HG03280 (cell line): ENCODE measurements around the gene CHST9.
"Not testable (repeated sequence)": the region's sequence is repeated elsewhere in the genome, so short reads cannot be mapped to it uniquely, and the experiment has no call there.

Source experiments
- ATAC-seq: cut with Tn5 transposase; IDR thresholded peaks from one replicate; pipeline ENCODE4 v1.9.1; 2021; ENCODE audit warnings: mild to moderate bottlenecking, moderate library complexity; ENCODE audit not compliant: unreplicated experiment

The CHST9 gene, protein sequence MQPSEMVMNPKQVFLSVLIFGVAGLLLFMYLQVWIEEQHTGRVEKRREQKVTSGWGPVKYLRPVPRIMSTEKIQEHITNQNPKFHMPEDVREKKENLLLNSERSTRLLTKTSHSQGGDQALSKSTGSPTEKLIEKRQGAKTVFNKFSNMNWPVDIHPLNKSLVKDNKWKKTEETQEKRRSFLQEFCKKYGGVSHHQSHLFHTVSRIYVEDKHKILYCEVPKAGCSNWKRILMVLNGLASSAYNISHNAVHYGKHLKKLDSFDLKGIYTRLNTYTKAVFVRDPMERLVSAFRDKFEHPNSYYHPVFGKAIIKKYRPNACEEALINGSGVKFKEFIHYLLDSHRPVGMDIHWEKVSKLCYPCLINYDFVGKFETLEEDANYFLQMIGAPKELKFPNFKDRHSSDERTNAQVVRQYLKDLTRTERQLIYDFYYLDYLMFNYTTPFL

DNA sequence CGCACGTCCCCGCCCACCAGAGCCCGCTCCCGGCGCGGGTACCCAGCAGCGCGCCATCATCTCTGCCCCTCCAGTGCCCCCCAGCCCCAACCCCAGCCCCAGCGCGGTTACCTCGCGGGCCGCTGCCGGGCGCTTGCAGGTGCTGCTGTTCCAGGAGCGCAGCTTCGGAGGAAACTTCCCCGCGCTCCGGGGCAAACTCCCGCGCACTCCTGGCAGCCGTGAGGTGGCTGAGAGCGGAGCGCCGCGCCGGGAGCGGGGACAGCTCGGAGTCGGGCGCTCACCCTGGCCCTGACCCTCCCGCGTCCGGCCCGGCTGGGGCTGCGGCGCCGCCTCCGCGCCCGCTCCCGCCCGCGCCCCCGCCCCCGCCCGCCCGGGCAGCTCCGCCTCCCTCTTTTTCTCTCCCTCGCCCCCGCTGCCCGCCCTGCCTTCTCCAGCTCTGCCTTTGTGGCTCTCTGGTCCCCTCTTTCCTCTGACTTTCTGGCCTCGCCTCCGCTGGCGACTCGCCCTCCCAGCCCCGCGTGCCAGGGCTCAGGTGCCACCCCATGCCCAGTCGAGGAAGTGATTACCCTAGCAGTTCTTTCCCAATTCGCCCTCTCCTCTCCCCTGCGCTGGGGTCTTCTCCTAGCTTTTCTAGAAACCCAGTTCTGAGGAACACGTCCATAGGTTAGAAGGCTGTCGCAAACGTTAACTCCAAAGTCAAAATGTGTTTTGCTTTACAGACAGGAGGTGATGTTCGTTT is at the start of gene CHST9:
Gene CHST9, minus strand, starts transcription at position 284 of the 739 bp plus-strand sequence. CDS start 42,499 bp downstream, outside the sequence.
- no peak for ATAC-seq

DNA sequence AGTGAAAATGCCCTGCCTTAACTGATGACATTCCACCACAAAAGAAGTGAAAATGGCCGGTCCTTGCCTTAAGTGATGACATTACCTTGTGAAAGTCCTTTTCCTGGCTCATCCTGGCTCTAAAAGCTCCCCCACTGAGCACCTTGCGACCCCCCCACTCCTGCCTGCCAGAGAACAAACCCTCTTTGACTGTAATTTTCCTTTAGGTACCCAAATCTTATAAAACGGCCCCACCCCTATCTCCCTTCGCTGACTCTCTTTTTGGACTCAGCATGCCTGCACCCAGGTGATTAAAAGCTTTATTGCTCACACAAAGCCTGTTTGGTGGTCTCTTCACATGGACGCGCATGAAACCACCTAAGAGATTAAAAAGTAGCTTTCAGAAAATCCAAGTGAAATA is 47.2 kb upstream of the CHST9 start:
- ATAC-seq = not testable (repeated sequence)

DNA sequence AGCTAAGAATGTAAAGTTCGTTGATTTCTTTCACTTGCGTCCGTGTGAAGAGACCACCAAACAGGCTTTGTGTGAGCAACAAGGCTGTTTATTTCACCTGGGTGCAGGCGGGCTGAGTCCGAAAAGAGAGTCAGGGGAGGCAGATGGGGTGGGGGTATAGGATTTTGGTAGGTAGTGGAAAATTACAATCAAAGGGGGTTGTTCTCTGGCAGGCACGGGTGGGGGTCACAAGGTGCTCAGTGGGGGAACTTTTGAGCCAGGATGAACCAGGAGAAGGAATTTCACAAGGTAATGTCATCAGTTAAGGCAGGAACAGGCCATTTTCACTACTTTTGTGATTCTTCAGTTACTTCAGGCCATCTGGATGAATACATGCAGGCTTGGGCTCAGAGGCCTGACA is 46.6 kb upstream of the CHST9 start:
- ATAC-seq = not testable (repeated sequence)

DNA sequence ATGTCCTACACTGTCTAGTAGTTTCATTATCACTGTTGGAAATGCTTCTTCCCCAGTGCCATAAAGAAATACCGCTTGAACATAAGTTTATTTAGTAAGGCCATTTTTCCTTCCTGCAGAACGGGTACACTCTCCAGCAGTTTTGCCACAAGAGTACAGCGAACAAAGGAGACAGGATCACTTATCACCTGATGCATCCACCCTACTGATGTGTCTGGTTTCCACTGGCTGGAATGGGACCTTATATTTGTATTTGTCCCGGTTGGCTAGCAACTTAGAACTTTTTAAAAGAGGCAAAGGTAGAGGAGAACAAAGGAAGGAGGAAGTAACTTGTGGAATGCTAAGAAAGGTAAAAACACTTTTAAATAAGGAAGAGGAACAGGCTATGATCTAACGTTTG is 46.1 kb upstream of the CHST9 start:
- not testable (repeated sequence) for ATAC-seq

DNA sequence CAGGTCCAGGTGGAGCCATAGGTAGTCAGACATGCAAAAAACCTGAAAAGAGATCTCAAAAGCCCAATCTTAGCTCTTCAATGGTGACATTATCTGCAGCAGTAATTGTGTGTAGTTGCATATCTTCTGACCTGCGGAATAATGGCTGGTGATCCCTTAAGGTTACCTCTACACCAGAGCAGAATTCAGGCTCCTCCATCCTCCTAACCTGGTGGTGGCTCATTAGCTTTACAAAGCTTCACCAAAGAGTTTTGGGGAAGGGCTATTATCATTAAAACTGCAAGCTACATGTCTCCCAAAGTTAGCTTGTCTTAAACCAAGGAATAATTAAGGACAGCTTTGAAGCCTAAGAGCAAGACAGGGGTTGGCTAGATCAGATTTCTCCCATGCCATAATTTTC is 42.6 kb upstream of the CHST9 start:
- no peak for ATAC-seq

DNA sequence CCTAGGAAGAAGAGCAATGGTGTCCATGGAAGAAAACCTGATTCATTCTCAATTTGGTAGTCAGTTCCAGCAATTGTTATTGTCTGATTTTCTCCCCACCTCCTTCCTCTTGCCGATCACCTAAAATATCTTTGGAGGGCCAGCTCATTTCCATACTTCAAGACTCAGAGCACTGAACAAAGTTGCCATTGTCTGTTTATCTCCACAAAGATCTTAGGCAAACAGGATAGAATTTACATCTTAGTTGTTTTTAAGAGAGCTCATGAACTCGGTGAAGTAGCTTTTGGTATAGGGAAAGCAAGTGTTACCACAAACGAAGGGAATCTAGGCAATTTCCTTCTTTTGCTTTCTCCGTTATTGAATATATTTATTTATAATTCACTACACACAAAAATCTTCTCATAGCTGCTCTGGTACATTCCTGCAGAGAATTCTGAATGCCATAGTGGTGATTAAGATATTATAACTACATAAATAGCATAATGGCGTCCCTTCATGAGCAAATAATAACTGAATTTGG is 41.5 kb upstream of the CHST9 start:
- ATAC-seq = no peak

DNA sequence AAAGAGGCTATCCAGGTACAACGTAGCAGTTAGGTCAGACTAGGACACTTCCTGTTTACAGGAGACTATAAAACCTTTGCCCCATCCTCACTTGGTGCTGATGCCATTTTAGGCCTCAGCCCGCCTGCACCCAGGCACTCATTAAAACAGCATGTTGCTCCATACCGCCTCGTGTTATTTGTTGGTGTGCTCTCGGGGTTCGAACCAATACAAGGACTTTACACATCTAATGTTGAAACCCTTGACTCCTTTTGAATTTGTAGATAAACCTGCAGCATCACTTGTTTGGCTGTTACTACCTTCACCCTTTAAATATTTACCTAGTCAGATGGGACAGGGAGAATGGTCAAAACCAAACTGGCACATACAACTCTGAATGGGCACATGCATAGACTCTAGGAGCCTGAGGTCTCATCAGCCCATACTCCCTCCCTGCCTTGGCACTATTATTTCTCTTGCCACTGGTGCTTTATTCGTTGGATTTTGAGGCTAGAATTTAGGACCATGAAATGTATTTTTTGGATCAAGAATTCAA is 40.9 kb upstream of the CHST9 start:
- no peak for ATAC-seq

DNA sequence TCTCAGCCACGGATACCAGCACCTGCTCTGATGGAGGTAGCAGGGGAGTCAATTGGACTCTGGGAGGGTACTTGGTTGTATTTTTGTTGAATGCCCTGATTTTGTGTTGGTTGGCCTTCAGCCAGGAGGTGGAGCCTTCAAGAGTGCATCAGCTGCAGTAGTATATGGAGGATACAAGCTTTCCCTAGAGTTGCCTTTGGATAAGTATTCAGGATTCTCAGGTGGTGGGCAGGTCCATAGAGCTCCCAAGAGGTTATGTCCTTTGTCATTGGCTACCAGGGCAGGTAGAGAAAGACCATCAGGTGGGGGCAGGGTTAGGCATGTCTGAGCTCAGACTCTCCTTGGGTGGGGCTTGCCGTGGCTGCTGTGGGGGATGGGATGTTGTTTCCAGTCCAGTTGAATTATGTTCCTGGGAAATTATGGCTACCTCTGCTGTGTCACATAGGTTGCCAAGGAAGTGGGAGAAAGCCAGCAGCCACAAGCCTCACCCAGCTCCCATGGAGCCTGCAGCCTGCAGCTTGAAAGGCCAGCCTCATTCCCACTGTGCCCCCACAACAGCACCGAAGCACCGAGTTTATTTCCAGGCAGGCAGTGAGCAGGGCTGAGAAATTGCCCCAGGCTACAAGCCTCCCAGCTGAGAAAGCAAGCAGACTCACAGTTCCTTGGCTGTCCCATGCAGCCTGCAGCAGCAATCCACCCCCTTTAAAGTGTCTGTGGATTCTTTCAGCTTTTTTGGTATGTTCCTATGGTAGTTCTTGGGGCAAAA is 38.6 kb upstream of the CHST9 start:
- no peak for ATAC-seq

DNA sequence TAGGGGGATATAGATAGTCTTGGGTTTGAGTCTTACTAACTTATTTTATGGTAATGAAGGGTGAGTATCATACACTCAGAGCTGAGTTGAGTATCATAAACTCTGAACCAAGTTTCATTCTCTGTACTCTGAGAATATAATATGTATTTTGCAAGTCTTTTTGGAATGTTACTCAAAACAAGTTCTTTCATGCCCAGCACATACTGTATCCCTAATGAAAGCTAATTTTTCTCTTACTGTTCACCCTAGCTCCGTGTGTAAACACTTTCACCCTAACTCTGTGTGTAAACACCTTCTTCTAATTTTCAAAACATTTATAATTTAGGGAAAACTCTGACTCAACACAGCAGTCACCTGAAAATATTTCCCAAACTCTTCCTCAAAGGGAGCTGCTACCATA is 29.7 kb upstream of the CHST9 start:
- ATAC-seq = no peak

DNA sequence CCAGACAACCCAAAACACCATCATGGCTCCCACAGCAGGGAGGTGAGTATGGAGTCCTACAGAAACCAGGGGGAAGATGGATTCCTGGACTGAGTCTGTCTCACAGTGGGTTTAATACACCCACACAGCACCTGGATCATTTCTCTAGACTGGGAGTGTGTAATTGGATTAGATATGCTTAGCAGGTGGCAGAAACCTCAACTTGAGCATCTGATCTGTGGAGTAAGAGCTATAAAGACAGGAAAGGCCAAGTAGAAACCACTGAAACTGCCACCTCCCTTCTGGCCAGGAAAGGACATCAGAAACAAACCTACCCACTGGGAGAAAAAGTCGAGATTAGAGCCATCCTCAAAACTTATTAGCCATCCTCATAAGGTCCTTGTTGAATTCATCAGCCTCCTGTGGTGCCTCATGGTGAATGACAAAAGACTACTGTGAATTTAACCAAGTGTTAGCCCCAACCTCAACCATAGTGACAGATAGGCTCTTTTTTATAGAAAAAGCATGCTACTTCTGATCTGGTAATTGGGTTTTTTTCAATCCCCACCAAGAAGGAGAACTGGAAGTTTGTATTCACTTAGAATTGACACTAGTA is 28.1 kb upstream of the CHST9 start:
- no peak for ATAC-seq

DNA sequence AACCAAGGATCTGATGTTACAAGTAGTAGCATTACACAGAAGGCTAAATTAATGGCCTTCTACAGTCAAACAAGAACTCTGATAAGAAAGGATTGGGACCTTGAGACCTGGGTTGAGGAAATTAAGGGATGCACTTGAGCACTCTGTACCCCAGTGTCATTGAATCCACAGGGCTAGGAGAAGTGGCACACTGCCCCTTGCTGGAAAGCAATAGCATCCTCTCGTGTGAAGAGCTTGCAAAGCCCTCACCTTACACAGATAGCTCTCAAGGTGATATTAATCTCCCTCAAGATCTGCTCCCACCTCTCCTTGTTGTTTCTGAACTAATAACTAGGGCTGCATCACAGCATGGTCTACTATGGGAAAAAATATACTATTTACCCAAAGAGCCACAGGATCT is 26.5 kb upstream of the CHST9 start:
- ATAC-seq = no peak

DNA sequence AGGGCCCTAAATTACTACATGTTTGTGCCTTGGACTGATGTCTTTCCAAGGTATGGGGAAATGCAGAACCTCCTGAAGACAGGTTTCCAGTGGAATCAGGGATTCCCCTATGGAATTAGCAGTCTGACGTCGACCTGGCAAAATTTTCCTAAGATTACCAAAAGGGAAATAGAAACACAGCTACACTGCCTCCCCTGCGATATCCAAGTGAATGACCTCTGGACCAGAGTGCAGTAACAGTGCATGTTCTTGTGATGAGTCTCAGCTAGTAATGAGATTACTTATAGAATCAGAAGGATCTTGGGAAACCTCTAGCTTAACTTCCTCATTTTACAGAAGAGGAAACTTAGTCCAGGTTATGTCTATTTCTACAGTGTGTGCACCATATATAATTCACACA is 21.3 kb upstream of the CHST9 start:
- no peak for ATAC-seq

DNA sequence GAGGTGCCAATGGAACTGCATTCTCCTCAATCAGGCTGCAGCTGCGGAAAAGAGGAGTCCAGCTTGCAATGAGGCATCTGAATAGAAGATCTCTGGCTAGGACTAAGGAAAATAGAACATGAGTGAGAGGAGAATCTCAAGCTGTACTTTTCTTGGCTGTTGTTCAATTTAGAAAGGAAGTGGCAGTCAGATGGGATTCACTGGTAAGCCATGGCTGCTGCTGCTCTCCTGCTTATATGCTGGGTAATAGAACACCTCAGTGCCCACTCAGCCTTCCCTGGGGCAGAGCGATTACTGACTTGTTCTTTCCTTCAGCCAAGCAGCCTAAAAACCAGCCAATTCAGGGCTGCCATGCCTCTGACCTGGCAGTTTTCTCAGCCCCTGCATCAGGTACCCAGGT is 17.6 kb upstream of the CHST9 start:
- ATAC-seq = no peak

DNA sequence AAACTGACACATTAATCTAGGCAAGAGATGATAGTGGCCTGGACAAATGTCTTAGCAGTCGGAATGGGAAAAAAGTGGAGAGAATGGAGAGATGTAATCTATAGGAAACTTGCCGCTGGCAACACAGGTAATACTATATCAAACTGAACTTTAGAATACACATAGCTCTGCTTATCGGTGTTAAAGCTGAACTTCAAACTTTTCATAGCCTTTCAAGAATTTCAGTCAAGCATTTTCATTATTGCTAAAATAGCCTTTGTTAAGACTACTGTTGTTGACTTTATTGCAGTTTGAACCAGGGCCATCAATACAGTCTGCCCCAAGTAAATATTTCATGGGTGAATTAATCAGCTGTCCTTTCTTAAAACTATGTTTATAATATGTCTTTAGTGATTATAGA is 12.9 kb upstream of the CHST9 start:
- no peak for ATAC-seq

DNA sequence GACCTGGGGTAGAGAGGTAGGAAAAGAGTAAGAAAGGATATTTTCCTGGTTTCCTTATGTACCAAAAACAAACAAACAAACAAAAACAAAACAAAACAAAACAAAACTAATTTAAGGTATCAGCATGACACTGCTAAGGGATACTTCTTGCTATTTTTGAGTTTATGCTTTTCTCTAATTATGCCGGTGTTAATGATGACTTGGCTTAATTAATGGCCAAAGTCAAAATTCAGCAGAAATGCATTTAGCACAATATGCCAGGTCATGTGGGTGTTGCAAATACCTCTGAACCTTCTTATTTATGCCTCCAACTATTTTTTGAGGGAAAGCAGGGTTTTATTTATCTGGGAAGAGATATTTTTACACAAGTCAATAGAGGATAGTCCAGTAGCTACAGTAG is 3.2 kb upstream of the CHST9 start:
- ATAC-seq = no peak

DNA sequence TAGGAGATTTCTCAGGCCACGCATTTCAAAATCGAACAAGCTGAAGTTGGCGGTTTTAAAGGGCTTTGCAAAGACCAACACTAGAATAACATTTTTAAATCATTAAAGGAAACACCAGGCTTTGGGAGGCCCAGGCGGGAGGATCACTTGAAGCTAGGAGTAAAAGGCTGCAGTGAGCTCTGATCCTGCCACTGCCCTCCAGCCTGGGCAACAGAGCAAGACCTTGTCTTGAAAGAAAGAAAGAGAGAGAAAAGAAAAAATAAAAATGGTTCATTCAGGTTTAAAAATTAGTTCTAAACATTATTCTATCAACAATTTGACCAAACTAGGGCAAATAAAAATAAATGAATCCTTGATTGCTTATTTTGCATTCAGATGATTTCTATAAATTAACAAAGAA is 789 bp upstream of the CHST9 start:
- no peak for ATAC-seq

DNA sequence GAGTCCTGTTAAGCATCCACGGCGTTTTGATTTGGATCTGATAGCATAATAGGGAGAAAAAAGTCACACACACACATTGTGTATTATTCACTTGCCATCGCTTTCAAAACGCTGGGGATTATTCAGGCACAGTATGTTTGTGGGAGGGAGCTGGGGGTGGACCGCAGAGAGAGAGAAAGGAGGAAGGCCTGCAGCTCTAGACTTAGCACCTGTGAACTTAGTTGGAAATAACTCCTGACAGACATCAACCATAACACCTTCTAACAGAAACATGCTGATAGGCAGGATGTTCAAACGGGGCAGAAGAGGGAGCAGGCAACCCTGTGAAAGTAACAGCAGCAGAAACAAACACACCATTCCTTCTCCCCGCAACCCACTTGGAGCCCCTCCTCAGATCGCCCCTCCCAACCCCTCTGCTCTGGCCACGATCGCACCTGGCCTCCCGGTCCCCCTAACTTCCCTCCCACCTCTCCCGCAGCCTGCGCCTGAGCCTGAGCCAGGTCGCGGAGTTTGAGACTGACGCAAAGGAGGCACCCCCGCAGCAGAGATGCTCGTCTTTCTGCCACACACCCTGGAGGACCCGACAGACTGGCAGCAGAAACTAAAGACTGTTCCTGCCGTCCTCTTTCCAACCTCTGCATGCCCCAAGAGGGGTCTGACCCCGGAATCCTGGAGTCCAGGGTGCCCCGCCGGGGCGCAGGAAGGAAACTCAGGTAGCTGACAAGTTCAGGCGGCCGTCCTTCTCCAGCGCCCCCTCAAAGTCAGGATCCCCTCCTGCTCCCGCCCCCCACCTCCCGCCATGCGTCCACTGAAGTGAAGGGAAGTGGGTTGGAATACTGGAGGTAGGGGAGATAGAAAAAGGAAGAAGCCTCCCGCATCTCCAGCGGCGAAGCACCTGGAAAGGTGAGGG is 738 bp downstream of the CHST9 start:
- ATAC-seq = no peak

DNA sequence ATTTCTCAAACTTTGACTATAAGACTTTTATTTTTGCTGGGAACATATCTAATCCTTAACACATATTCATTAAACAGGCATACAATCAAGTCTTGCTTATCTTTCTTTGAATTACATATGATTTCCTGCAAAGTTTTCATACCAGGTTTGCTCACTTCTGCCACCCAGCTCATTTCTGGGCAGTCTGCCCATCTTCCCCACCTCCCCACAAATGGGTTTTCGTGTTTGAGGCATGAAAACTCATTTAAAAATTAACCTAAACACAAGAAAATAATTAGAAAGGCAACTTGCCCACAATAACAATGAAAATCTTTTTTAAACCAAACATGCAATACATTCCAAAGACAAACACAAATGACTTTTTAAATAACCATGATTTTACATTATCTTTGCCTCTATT is 3.4 kb downstream of the CHST9 start:
- no peak for ATAC-seq

DNA sequence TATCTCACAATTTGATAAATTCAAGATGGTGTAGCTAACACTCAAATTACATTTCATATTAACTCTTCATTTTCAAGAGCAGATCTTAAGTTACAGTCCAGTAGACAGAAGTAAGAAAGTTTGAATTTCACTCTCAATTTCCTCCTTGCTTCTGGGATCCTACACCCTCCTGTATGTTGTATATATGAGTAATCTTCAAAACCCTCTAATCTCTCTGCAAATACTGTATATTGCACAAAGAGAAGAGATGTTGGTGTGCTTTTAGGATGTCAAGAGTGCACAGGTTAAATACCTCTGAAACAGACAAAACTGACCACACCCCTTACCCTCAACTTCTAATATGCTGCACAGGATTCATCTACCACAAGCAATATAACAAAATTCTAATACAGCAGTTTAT is 6.7 kb downstream of the CHST9 start:
- no peak for ATAC-seq

DNA sequence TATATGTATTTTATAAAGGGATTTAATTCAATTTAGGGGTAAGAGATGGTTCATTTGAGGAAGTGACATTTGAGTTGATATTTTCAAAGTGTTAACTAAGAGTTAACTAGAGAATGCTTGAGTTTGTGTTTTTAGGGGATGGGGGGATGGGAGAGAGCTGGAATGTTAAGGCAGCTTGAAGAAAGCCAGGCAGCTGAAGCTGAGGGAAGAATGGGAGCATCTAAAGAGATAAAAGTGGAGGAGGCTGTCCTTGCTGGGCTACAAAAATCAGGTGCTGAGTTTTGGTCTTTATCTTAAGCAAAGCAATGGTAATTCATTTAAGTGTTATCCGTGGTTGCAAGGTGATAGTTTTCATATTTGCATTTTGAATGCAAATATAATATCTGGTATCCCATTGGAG is 9.2 kb downstream of the CHST9 start:
- no peak for ATAC-seq
